GM19035 (cell line): Measurements from ENCODE around the gene HMOX1.
"Not testable (repeated sequence)": the region's sequence is repeated elsewhere in the genome, so short reads cannot be mapped to it uniquely, and the experiment has no call there.

Experiments
- ATAC-seq: cut with Tn5 transposase; IDR thresholded peaks from one replicate; pipeline ENCODE4 v1.9.1; 2021; ENCODE audit not compliant: unreplicated experiment

Gene HMOX1

GRCh38 chr22:35431483-35432227, 50.8 kb downstream of the HMOX1 start:
- ATAC-seq, result no peak

DNA sequence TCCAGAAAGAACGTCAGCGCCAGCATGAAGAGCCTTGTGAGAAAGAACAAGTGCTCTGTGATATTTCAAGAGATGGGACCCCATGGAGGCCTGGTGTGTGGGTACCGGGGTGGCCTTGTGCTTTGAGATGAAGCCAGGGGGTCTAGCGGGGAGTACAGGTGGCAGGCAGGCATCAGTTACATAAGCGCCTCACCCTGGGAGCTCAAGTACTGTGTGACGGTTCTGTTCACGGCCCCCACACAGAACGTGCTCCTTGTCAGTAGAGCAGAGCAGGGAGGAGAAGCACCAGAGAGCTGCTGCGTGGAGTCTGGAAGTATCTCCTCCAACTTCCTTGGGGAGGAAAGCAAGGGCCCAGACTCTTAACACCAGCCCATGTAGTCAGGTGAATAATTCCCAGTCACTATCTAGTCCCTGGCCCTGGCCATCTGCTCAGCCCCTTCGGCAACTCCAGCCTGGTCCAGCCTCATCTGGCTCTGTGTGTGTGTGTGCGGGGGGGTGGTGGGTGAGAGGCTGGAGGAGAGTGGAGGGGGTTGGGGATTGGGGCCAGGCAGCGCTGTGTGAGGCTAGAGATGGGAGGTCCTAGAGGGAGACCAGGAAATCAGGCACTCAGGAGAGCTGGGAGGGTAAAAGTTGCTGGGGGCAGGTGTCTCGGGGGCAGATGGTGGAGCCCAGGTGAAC, 51.5 kb downstream of the HMOX1 start:
- ATAC-seq, result no peak

- ATAC-seq, result no peak
Observed at GRCh38 chr22:35434061-35434710, 53.3 kb downstream of the HMOX1 start.

DNA sequence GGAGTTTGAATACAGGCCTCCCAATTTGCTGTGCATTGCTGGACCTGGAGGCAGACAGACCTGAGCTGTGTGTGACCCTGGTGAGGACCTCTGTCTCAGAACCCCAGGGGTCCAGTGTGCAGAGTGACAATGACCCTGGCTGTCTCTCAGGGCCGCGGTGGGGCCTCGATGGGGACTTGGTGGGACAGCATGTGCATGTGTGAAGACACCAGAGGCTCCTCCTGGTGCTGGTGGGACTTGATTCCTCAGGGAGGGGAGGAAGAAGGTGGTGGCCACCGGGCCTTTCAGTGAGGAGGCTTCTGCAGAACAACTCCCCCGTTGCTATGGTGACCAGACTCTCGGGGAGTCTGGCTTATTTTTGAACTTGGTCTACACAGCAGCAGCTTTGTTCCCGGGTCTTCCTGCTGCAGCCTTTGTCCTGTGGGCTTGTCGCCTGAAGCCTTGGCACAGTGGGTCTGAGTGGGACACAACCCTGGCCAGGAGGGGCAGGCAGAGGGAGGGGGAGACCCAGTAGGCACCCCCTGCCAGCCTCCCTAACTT, 54.4 kb downstream of the HMOX1 start:
- ATAC-seq, result no peak

GRCh38 chr22:35436421-35436820, 55.5 kb downstream of the HMOX1 start:
- ATAC-seq, result no peak

GRCh38 chr22:35437049-35437448, 56.2 kb downstream of the HMOX1 start:
- no peak for ATAC-seq

DNA sequence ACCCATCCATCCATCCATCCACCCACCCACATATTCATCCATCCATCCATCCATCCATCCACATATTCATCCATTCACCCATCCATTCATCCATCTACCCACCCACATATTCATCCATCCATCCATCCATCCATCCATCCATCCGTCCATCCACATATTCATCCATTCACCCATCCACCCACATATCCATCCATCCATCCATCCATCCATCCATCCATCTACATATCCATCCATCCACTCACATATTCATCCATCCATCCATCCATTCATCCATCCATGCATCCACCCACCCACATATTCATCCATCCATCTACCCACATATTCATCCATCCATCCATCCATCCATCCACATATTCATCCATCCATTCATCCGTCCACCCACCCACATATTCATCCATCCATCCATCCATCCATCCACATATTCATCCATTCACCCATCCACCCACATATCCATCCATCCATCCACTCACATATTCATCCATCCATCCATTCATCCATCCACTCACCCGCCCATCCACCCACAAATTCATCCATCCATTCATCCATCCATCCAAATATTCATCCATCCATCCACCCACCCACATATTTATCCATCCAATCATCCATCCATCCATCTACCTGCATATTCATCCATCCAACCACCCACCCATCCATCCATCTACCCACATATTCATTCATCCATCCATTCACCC, 57.9 kb downstream of the HMOX1 start:
- ATAC-seq, result not testable (repeated sequence)

- ATAC-seq, result no peak
Observed at GRCh38 chr22:35439365-35439717, 58.4 kb downstream of the HMOX1 start.

- ATAC-seq, result no peak
Observed at GRCh38 chr22:35440129-35440528, 59.2 kb downstream of the HMOX1 start.

DNA sequence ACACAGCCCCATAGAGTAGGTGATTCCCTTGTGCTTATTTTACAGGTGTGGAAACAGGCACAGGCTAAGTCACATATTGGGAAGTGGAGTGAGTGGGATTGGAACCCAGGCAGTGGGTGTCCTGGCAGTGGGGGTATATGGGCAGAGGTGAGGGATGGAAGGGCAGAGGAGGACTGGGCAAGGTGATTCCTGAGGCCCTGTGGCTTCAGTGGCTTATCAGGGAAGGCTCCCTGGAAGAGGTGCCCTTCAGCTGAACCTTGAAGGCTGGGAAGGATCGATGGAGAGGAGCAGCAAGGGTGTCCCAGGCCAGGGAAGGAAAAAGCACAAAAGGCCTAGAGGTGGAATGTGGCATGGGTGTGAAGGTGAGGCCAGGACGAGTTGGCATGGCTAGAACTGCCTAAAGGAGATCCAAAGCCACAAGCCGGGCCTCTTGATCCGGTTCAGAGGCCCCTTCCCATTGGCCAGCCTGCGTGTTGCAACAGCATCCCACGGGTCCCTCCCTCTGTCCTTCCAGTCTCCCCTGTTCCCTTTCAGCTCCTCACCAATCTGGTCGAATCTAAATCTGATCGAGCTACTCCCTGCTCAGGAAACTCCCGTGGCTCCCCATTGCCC, 60.7 kb downstream of the HMOX1 start:
- no peak for ATAC-seq

GRCh38 chr22:35442471-35442870, 61.6 kb downstream of the HMOX1 start:
- ATAC-seq, result no peak

DNA sequence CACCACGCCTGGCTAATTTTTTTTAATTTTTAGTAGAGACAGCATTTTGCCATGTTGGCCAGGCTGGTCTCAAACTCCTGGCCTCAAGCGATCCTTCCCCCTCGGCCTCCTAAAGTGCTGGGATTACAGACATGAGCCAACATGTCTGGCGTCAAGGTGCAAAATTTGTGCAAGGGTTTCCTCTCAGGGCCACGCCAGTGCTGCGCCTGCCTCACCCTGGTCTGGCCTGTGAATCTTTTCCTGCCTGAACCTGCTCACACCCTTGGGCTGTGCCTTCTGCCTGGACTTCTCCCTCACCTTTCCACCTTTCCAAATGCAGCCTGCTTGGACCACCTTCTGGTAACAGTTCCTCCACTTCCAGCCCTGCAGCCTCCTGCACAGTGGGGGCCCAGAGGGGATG, 62.4 kb downstream of the HMOX1 start:
- no peak for ATAC-seq
